ENCODE measurements around the gene ISL2.

ISL2 gene

GRCh38 chr15:76327191-76328105 is 9.1 kb upstream of the ISL2 start:
- in situ Hi-C loops (cut with MboI; ENCODE audit: low sequenced_read_pairs), result no loop called here

DNA sequence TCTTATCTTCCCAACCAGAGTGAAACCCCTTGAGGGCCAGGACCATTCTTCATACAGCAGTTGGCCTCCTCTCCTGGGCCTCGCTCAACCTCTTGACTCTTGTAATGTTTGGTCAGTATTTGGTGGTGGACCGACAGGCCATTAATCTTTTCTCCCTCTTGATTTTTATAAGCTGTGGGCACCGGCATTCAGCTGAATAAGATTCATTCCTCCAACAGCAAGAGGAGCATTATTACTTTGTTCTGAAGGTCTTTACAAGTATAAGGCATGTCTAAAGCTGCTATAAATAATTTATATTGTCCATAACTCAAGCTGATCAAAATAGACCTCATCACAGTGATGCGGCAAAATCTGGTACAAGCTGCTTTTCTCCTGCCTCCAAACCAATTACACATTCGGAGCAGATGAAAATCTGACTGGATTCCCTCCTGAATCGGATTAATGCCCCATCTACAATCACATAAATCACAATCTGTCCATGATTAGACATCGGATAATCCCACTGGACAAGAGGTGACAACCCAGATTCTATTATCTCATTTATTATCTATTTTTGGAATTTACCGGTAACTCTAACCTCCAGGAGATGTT is 8.4 kb upstream of the ISL2 start:
- in situ Hi-C loops (cut with MboI; ENCODE audit: low sequenced_read_pairs), result no loop called here

GRCh38 chr15:76328958-76329357 is 7.6 kb upstream of the ISL2 start:
- in situ Hi-C loops (cut with MboI; ENCODE audit: low sequenced_read_pairs), result no loop called here

GRCh38 chr15:76330080-76330680 is 6.4 kb upstream of the ISL2 start:
- in situ Hi-C loops (cut with MboI; ENCODE audit: low sequenced_read_pairs), result no loop called here

DNA sequence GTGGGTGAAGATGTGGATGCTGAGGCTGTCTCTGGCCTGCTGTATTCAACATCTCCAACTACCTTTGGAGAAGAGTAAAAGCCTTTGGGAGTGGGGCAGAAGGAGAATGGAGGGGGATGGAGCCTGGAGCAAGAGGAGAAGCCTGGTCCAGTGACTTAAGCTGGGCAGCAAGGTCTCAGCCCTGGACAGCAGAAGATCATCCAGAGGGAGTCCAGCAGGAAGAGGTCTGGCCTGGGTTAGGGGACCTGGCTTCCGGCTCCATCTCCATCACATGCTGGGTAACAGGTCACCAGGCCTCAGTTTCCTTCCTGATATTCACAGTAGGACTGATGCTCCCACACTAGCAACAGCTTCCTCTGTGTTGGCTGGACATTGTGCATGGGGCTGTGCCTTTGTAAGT is 3.8 kb upstream of the ISL2 start:
- in situ Hi-C loops (cut with MboI; ENCODE audit: low sequenced_read_pairs), result no loop called here

GRCh38 chr15:76333309-76333708 is 3.3 kb upstream of the ISL2 start:
- in situ Hi-C loops (cut with MboI; ENCODE audit: low sequenced_read_pairs), result no loop called here

DNA sequence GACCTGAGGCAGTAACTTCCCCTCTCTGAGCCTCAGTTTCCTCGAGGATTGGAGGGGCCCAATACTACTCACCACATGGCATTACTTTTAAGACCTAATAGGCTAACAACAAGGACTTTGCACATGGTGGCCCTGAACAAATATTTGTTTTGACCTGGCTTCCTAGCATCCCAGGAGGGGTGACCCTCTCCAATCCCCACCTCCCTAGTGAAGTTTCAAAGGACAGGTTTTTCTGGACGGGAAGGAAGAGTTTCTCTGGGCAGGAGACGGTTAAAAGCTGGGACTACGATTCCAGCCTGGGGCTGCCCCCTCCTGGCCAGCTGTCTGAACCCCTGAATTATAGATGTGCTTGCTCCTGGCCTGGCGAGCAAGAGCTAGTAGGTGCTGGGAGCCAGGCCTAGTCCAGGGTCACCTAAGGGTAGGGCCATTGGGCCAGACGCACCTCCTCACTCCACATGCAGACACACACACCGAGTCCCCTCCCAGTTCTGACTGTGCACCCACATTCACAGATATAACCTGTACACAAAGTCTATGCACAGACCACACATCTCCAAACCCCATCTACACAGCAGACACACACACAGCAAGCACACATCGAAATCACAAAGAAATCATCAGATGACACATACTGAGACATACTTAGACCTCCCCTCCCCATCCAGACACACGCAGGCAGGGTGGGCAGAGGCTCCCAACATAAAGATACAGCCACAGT is 2.7 kb upstream of the ISL2 start:
- in situ Hi-C loops (cut with MboI; ENCODE audit: low sequenced_read_pairs), result no loop called here

- in situ Hi-C loops (cut with MboI; ENCODE audit: low sequenced_read_pairs), result no loop called here
These were observed 1.9 kb upstream of the ISL2 start for GRCh38 chr15:76334438-76335306.

- in situ Hi-C loops (cut with MboI; ENCODE audit: low sequenced_read_pairs), result no loop called here
These were observed 993 bp upstream of the ISL2 start for GRCh38 chr15:76335307-76336253.

- in situ Hi-C loops (cut with MboI; ENCODE audit: low sequenced_read_pairs), result no loop called here
These were observed 604 bp downstream of the ISL2 start for GRCh38 chr15:76337059-76337695.

GRCh38 chr15:76337696-76338485 is 1.3 kb downstream of the ISL2 start:
- in situ Hi-C loops (cut with MboI; ENCODE audit: low sequenced_read_pairs), result no loop called here

GRCh38 chr15:76338486-76339304 is 2.1 kb downstream of the ISL2 start:
- in situ Hi-C loops (cut with MboI; ENCODE audit: low sequenced_read_pairs), result no loop called here

DNA sequence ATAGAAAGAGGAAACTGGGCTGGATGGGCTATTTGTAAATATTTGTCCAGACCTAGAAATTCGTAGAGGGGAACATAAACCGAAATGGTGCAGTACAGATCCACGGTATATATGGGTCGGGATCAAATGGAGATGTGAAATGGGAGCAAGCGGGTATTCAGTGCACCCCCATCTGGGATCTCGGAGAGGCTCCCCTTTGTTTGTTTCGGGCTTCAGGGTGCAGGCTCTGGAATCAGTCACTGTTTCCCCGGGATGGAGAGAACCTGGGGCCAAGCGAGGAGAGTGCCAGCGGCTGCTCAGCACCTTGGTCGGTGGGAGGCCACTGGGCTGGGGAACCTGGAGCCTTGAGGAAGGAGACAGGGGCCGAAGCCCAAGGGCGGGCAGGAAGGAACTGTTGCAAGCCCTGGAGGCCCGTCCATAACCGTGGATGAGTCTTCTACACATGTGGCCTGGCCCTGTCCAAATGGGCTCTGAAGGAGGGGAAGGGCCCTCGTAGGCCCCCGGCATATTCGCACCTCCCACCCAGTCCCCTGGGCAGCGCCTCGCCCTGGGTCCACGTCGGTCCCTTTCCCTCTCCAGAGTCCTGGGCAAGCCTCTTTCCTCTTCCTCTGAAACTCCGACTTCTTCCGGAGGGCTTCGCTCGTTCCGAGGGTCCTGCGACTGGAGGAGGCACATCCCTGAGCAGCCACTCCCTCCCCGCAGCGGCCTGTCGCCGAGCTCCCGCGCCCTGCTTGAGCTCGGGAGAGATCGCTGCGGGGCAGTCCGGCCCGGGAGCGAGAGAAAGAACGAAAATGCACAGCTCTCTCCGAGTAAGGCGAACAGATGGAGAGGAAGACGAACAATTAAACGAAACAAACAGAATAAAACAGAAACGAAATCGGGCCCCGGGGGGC is 3.0 kb downstream of the ISL2 start:
- in situ Hi-C loops (cut with MboI; ENCODE audit: low sequenced_read_pairs), result no loop called here

GRCh38 chr15:76340198-76340802 is 3.7 kb downstream of the ISL2 start:
- in situ Hi-C loops (cut with MboI; ENCODE audit: low sequenced_read_pairs), result no loop called here

- in situ Hi-C loops (cut with MboI; ENCODE audit: low sequenced_read_pairs), result no loop called here
These were observed 4.3 kb downstream of the ISL2 start for GRCh38 chr15:76340803-76341365.
